DND-41 (cell line): ENCODE results near the gene MAN2A1.

Source experiments
- ATAC-seq: fragments of 200-7000 bp; cut with Tn5 transposase; 3 replicates; pipeline ENCODE4 v1.9.1; 2021; ENCODE audit warnings: low read depth; ENCODE audit not compliant: insufficient read depth
- DNase-seq: peaks from one replicate; pipeline ENCODE4 v3.0.0-alpha.2; 2020
- H2AFZ ChIP-seq: 2 replicates; pipeline ENCODE4 v1.6.0; 2012; ENCODE audit warnings: low read depth, low read length
- H3K27ac ChIP-seq: 2 replicates; pipeline ENCODE4 v1.5.1; 2012; ENCODE audit warnings: low read length, inconsistent platforms
- H3K27me3 ChIP-seq: fragments of 200-600 bp; sonication (generic); 2 replicates; pipeline ENCODE4 v1.6.0; 2012; ENCODE audit warnings: low read length, mild to moderate bottlenecking, inconsistent platforms; ENCODE audit not compliant: insufficient read depth, poor library complexity
- H3K36me3 ChIP-seq: 2 replicates; pipeline ENCODE4 v1.5.1; 2012; ENCODE audit warnings: low read length, inconsistent platforms; ENCODE audit not compliant: insufficient read depth
- H3K4me1 ChIP-seq: 2 replicates; pipeline ENCODE4 v1.5.1; 2012; ENCODE audit warnings: mild to moderate bottlenecking, low read length; ENCODE audit not compliant: insufficient read depth
- H3K4me2 ChIP-seq: 2 replicates; pipeline ENCODE4 v1.6.0; 2012; ENCODE audit warnings: mild to moderate bottlenecking, moderate library complexity, low read length, inconsistent platforms; ENCODE audit not compliant: insufficient read depth
- H3K4me3 ChIP-seq, 2 experiments: fragments of 200-600 bp in 1 of 2; shearing (Covaris generic) in 1 of 2; 2 replicates each; pipeline ENCODE4 v1.5.1; 2012 to 2016; ENCODE audit warnings: inconsistent platforms in 2 of 2, low read length in 2 of 2, mild to moderate bottlenecking in 2 of 2, low read depth in 1 of 2, moderate library complexity in 1 of 2
- H3K79me2 ChIP-seq: 2 replicates; pipeline ENCODE4 v1.6.0; 2012; ENCODE audit warnings: low read length, inconsistent platforms; ENCODE audit not compliant: insufficient read depth
- H3K9ac ChIP-seq: 2 replicates; pipeline ENCODE4 v1.6.0; 2012; ENCODE audit warnings: low read depth, mild to moderate bottlenecking, inconsistent platforms, low read length, moderate library complexity
- H3K9me3 ChIP-seq: 2 replicates; pipeline ENCODE4 v1.5.1; 2012; ENCODE audit warnings: low read length, moderate library complexity, mild to moderate bottlenecking, inconsistent platforms; ENCODE audit not compliant: insufficient read depth, severe bottlenecking
- H4K20me1 ChIP-seq: 2 replicates; pipeline ENCODE4 v1.6.0; 2012; ENCODE audit warnings: low read length; ENCODE audit not compliant: insufficient read depth
- CTCF ChIP-seq: IDR thresholded peaks from 2 replicates; pipeline ENCODE4 v1.5.1; 2012; ENCODE audit warnings: borderline replicate concordance, low read length, moderate library complexity, mild to moderate bottlenecking; ENCODE audit not compliant: poor library complexity, severe bottlenecking; ENCODE audit errors: extremely low read depth
- EZH2 ChIP-seq: IDR thresholded peaks from 3 replicates; pipeline ENCODE4 v1.6.1; 2012; ENCODE audit warnings: borderline replicate concordance, low read depth, mild to moderate bottlenecking, moderate library complexity, low read length, inconsistent platforms; ENCODE audit not compliant: severe bottlenecking

MAN2A1 gene

GRCh38 chr5:109876030-109876725, 186.5 kb downstream of the MAN2A1 start:
- Histone ChIP-seq H3K27ac (no peak overlapping the region), H3K4me1 (peaks cover 15% of the 10 kb centered on the region)

GRCh38 chr5:109876941-109877669, 187.4 kb downstream of the MAN2A1 start:
- no peak for DNase-seq
- no peak overlapping the region for H3K27ac ChIP-seq

More at GRCh38 chr5:109876030-109876725, 186.5 kb downstream of the MAN2A1 start:
- ATAC-seq, result 0 out of 3 replicates have a peak, but pooled peaks have one; percentile 41
- Histone ChIP-seq H2AFZ (no peak overlapping the region), H4K20me1 (no peaks in the 10 kb centered on the region), H3K79me2 (no peaks in the 10 kb centered on the region), H3K9ac (no peak overlapping the region), H3K4me2 (no peak overlapping the region), H3K36me3 (no peaks in the 10 kb centered on the region), H3K27me3 (no peaks in the 10 kb centered on the region), H3K9me3 (no peaks in the 10 kb centered on the region), H3K4me3 (no peak overlapping the region)
- DNase-seq, result no peak
- TF ChIP-seq EZH2, result no peak
- TF ChIP-seq CTCF, result no peak

GRCh38 chr5:109877670-109878045, 187.9 kb downstream of the MAN2A1 start:
- no peak overlapping the region for H2AFZ ChIP-seq
- DNase-seq, result no peak

More at GRCh38 chr5:109876941-109877669, 187.4 kb downstream of the MAN2A1 start:
- no peak overlapping the region for H3K4me3 ChIP-seq
- H3K27me3 ChIP-seq, result no peaks in the 10 kb centered on the region
- no peak overlapping the region for H2AFZ ChIP-seq
- peaks cover 23% of the 10 kb centered on the region for H3K4me1 ChIP-seq
- H3K79me2 ChIP-seq, result no peaks in the 10 kb centered on the region
- H3K36me3 ChIP-seq, result no peaks in the 10 kb centered on the region
- TF ChIP-seq EZH2 (no peak), CTCF (no peak)
- H3K4me2 ChIP-seq, result no peak overlapping the region
- no peaks in the 10 kb centered on the region for H3K9me3 ChIP-seq
- H3K9ac ChIP-seq, result no peak overlapping the region
- ATAC-seq, result no peak
- H4K20me1 ChIP-seq, result no peaks in the 10 kb centered on the region

More at GRCh38 chr5:109877670-109878045, 187.9 kb downstream of the MAN2A1 start:
- no peak overlapping the region for H3K27ac ChIP-seq
- no peak overlapping the region for H3K4me3 ChIP-seq
- H3K9me3 ChIP-seq, result no peaks in the 10 kb centered on the region
- no peak overlapping the region for H3K9ac ChIP-seq
- no peaks in the 10 kb centered on the region for H3K79me2 ChIP-seq
- no peaks in the 10 kb centered on the region for H3K27me3 ChIP-seq
- H3K36me3 ChIP-seq, result no peaks in the 10 kb centered on the region
- no peak for ATAC-seq
- H4K20me1 ChIP-seq, result no peaks in the 10 kb centered on the region
- peaks cover 28% of the 10 kb centered on the region for H3K4me1 ChIP-seq
- TF ChIP-seq CTCF (no peak), EZH2 (no peak)
- H3K4me2 ChIP-seq, result no peak overlapping the region
